ENCODE results near the gene MGME1.

The MGME1 gene

GRCh38 chr20:17940224-17940971 lies 28.4 kb upstream of the MGME1 start:
- no peak for DNase-seq (ENCODE audit: low read depth in 2 of 2)

- DNase-seq (ENCODE audit: low read depth in 2 of 2), result no peak
These were observed 27.6 kb upstream of the MGME1 start for GRCh38 chr20:17941087-17941825.

DNA sequence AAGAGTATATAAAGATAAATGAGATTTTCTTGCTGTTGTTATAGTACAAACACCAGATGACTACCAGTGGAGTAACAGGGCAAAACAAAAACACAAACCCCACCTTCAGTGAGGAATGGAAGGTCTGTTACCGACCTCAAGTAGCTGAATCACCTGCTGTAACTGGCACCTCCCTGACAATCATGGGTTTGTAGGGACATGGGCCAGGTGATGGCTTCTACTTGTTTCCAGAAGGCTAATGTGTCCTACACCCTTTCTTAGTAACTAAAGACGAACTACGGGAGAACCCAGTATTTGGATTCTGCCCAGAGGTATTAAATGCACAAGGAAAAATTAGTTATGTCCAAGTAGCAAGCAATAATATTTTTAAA lies 27.0 kb upstream of the MGME1 start:
- no peak for DNase-seq (ENCODE audit: low read depth in 2 of 2)

GRCh38 chr20:17943343-17943742 lies 25.5 kb upstream of the MGME1 start:
- no peak for DNase-seq (ENCODE audit: low read depth in 2 of 2)

DNA sequence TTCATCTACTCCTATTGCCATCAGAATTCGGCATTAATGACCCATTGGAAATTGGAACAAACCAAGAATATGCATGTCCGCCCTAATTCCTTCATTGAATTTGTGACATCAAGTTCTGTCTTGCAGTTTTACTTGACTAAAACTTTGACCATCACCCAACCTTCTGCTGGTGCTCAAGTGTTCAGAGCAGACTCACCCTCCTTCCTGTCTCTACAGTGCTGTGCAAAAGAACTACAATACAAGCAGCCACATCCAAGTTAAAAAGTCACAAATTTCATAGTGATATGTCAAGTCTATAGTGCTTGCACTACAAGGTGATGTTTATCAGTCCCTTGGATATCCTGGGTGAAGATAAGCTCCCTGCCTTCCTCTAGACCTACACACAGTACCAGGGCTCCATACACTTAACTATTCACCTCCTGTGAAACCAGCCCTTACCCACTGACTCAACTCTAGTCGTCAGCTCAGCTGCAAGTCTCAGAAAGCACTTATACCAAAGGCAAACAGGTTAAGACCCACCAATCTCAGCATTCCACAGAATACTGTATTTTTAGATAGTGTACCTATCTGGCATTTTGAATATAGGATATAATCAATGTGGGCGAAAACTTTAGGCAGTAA lies 23.9 kb upstream of the MGME1 start:
- DNase-seq (ENCODE audit: low read depth in 2 of 2), result no peak

- no peak for DNase-seq (ENCODE audit: low read depth in 2 of 2)
These were observed 22.8 kb upstream of the MGME1 start for GRCh38 chr20:17946040-17946439.

DNA sequence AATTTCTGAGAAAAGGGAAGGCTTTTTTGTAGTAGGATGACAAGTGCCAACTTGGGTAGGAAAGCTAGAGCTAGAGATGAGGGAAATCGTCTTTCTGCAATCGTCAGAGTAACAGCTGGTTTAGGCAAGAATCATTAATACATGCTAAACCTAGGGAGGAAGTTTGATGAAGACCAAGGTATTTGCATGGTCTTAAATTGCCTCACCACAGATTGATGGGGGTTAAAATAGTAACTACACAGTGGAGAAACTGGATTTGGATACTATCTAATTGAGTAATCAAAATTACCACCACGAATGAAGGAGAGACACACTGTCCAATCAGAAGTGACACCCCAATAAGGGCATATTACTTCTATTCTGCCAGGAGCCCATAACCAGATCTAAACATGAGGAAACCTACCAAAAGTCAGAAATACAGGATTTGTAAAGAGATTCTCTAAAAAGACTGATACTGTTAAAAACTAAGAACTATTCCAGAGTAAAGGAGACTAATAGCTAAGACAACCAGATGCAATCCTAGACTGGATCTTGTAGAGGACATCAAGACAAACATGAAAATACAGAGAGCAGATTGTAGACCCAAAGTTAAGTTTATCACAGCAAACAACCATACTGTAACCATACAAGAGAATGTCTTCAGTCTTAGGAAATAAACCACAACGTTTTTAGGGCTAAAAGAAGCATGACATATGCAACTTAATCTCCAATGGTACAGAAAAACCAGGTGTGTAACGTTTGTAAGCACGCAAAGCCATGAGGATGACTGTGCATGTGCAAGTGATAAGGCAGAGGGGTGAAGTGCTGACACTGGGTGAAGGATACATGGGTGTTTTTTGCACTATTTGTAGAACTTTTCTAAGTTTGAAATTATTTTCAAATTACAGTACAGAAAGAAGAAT lies 22.0 kb upstream of the MGME1 start:
- no peak for DNase-seq (ENCODE audit: low read depth in 2 of 2)

DNA sequence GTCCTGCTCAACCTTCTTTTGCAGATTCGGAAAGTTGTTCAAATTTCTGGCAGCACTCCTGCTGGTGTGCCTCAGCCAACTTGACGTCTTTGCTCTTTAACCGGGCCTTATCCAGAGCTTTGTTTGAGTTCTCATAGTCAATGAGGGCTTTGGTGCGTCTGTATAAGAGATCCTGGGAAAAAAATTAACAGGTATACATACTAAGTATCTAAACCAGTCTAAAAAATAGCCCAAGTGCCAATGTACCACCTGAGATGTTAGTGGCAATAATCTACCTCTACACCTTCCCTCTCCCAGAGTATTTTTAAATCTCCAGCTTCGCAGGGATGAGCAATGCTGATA lies 21.4 kb upstream of the MGME1 start:
- no peak for DNase-seq (ENCODE audit: low read depth in 2 of 2)

DNA sequence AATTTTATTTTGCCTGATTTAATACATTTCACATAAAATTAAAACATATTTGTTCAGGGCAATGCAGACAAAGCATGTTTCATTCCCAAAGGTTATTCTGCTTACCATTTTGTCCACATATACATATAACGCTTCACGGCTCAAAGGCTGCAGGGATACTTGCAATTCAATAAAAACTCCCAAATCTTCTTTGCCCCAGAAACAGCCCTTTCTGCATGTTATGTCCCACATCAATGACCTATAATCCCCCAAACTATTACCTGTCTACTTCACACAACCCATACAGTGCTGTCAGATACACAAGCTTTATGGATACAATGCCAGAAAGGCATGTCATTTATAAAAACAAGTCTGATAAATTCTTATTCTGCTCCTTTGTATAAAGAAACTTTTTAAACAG lies 20.4 kb upstream of the MGME1 start:
- DNase-seq (ENCODE audit: low read depth in 2 of 2), result no peak

GRCh38 chr20:17949899-17950298 lies 18.9 kb upstream of the MGME1 start:
- DNase-seq (ENCODE audit: low read depth in 2 of 2), result no peak

- DNase-seq (ENCODE audit: low read depth in 2 of 2), result no peak
These were observed 18.1 kb upstream of the MGME1 start for GRCh38 chr20:17950670-17951069.

GRCh38 chr20:17951323-17951722 lies 17.5 kb upstream of the MGME1 start:
- DNase-seq (ENCODE audit: low read depth in 2 of 2), result no peak

DNA sequence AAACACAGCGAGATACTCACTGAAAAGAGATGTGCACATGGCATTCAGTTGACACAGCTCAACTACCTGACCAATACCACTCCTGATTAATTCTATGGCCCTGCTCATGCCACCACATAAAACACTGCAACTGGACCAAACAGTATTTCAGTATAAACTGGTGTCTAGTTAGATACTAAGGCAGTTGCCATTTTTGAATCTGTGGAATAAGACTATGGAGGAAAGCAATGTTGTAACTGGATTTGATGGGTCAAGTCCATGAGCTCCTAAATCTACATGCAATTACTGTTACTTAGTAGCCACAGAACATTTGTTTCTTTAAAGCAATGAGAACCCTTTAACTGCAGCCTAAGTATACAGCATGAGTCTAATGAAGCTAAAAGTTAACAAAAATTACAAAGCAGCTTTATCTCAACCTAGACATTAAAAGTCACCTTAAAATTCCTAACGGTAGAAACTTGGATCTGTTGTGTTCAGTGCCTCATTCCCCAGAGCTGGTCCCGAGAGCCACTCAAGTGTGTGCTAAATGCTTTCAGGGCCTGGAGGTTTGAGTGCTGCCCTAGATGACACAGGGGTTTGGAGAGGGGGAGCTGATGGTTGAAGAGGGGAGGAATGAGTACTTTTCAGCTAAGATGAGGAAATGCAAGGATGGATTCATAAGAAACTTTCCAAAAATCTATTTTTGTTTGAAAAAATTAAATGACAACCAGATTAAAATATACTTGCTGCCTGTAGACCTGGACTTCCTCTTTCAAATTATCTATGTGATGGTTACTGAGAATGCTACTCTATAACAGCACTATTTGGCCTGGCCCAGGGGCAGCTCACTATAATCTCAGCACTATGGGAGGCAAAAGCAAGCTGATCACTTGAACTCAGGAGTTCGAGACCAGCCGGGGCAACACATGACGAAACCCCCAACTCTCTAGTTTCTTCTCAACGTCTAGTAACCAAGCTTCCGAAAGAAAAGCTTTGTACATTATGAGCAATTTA lies 15.8 kb upstream of the MGME1 start:
- DNase-seq (ENCODE audit: low read depth in 2 of 2), result no peak

- no peak for DNase-seq (ENCODE audit: low read depth in 2 of 2)
These were observed 14.9 kb upstream of the MGME1 start for GRCh38 chr20:17953935-17954334.

- DNase-seq (ENCODE audit: low read depth in 2 of 2), result no peak
These were observed 13.5 kb upstream of the MGME1 start for GRCh38 chr20:17955302-17955701.

DNA sequence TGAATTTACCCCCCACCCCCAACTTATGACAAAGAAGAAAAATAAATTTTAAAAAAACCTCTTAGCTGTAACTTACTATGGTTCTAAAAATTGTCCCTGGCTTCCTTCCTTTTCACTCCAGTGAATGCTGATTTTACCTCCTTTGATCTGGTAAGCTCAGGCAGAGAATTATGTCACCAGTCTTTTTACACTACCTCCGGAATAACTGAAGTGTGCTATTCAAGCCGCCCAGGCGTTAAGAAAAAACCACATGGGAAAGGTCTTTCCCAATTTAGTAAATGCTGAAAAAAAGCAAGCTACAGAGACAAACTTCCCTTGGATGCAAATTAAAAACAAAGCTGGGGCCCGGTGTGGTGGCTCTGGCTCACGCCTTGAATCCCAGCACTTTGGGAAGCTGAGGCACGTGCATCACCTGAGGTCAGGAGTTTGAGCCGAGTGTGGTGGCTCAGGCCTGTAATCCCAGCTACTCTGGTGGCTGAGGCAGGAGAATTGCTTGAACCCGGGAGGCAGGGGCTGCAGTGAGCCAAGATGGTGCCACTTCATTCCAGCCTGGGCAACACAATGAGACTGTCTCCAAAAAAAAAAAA lies 12.6 kb upstream of the MGME1 start:
- DNase-seq (ENCODE audit: low read depth in 2 of 2), result no peak

DNA sequence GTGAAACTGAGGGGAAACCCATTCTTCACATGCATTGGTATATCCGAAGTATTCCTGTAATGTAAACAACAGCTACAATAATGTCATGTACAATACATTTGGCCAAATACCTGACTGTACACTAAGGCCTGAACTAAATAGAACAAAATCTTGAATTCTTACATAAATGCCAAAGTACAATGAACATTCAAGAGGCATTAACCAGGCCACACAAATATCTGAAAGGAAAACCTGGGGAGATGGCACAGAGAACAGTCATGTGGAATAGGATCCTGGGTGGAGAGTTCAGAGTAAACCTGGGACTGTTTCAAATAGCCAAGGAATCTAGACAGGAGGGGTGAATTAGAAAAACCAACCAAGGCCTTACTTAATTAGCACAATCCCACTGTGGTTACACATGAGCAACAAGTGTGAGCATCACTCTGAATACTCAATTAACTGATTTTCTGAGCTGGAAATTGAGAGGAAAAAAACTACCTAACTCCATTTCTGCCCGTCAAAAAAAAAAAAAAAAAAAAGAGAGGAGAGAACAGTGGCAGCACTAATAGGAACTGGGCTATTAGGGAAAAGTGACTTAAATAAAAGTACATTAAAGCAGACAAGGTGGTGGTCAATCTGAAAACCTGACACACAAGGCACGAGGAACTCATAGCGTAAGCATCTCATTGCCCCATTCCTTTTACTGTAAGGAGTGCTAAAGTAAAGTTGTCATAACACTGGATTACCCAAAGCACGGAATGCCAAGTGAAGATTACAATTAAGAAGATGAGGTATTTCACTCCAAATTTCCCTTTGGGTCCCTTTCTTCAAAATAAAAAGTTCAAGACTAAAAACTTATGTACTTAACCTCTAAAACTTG lies 11.1 kb upstream of the MGME1 start:
- DNase-seq (ENCODE audit: low read depth in 2 of 2), result no peak

DNA sequence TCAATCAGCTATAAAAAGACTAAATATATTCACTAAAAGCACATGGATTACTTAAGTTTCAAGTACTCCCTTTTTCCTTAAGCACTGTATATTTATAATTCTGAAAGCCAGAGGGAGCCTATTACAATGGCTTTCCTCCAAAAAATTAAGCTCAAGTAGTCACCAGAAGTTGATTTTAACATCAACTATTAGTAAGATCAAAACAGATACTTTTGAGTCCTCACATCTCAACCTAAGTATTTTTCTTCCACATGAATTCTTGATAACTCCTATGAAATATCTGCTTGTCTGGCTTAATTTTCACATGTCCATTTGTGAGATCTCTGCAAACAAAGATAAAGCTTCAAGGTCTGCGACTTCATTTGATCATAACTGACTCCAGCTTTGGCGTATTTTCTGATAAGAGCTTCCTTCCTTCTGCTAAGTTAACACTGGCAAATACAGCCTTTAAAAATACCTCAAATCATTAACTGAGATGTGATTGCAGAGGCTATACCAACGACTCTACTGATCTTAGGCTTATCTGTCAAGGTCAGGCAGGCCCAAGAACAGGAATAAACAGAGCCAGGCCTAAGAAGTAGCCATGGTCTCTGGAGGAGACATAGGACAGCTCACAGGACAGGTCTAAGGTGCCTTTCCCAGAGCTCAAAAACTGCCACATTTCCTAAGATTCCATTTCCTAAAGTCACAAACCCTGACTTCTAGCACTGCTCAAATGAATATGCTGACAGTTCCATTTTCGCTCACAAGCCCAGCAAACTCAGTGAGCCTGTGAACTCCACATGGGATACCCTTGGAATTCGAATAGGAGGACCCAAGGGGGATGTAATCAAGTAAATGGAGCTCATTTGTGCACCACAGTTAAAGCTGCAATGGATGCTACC lies 10.2 kb upstream of the MGME1 start:
- DNase-seq (ENCODE audit: low read depth in 2 of 2), result no peak

DNA sequence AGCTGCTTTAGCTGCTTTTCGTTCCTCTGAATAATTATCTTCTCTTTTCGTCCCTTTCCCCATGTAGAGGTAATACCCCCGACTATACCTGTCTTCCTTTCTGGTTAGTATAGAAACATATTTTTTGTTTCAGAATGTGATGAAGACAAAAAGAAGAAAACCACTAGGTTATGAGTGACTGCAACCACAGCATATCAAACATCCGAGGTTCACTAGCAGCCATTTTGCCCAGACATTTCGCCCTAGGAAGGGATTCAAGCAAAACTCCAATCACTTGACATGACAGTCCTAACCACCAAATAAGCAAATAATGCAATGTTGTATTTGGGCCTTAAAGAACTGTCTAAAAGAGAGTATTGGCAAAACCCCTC lies 9.6 kb upstream of the MGME1 start:
- no peak for DNase-seq (ENCODE audit: low read depth in 2 of 2)
